ENCODE results near the gene NEK2.
"Not testable (repeated sequence)": the region's sequence is repeated elsewhere in the genome, so short reads cannot be mapped to it uniquely, and the experiment has no call there.

NEK2 gene

GRCh38 chr1:211650904-211651303 is 24.5 kb downstream of the NEK2 start:
- no peak for DNase-seq (ENCODE audit: low read depth in 1 of 2, low spot score in 1 of 2)

DNA sequence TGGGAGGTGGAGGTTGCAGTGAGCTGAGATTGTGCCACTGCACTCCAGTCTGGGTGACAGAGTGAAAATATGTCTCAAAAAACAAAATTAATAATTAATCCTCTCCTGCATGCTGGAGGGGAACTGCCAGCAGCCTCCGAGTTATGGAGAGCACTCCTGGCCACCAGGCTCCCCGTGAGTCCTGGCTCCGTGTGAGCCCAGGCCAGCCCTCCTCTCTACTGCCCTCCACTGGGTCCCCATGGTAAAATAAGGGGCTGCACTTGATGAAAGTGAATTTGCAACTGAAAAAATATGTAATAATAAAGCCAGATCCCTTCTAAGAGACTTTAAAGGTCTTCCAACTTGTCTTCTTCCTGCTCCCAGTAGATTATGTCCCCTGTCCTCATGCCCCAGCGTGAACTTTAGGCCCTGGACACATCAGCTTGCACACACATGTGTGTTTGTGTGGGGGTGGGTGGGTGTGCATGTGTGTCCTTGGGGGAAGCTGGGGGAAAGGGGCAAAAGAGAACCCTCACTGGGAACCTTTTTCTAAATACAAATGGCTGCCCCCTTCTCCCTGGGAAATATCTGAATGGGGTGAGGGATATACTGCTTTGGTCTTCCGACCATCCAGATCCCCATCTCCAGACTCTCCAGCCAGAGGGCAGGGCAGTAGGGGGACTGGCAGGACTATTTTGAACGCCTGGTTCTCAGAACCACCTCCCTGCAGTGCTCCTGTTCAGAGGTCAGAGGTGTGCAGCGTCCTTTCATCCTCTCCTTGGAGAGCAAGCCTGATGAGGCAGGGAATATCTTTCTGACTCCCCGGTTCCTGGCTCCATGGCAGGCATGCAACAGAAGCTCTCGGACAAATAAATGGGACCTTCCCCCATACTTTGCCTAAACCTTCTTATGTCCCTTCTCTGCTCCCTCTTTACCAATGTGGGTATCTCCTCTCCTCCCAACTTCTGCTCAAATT is 26.2 kb downstream of the NEK2 start:
- DNase-seq (ENCODE audit: low read depth in 1 of 2, low spot score in 1 of 2): no peak

GRCh38 chr1:211648336-211648735 is 27.1 kb downstream of the NEK2 start:
- no peak for DNase-seq (ENCODE audit: low read depth in 1 of 2, low spot score in 1 of 2)

DNA sequence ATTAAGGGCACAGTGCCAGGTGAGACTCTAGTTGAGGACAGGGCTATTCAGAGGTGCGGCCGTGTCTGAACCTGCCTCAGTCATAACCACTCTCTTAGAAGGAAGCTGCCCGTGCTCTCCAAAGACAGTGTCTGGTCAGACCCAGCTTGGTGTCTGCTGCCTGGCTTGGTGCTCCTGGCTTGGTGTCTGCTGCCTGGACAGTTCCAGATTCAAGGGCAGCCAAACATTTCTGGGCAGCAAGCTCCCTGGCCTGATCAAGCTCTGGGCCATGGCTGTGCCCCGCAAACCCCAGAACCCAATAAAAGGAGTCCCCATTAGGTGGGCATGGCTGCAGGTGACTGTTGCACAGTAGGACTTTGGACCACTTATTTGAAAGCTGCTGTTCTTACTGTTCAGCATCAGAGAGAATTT is 27.7 kb downstream of the NEK2 start:
- no peak for DNase-seq (ENCODE audit: low read depth in 1 of 2, low spot score in 1 of 2)

GRCh38 chr1:211646566-211646965 is 28.9 kb downstream of the NEK2 start:
- no peak for DNase-seq (ENCODE audit: low read depth in 1 of 2, low spot score in 1 of 2)

DNA sequence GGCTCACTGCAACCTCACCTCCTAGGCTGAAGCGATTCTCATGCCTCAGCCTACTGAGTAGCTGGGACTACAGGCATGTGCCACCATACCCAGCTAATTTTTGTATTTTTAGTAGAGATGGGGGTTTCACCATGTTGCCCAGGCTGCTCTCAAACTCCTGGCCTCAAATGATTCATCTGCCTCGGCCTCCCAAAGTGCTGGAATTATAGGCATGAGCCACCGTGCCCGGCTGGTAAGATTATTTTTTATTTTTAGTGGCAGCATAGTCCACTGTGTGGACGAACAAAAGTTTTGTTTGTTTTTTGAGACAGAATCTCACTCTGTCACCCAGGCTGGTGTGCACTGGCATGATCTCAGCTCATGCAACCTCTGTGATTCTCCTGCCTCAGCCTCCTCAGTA is 29.8 kb downstream of the NEK2 start:
- DNase-seq (ENCODE audit: low read depth in 1 of 2, low spot score in 1 of 2): not testable (repeated sequence)

DNA sequence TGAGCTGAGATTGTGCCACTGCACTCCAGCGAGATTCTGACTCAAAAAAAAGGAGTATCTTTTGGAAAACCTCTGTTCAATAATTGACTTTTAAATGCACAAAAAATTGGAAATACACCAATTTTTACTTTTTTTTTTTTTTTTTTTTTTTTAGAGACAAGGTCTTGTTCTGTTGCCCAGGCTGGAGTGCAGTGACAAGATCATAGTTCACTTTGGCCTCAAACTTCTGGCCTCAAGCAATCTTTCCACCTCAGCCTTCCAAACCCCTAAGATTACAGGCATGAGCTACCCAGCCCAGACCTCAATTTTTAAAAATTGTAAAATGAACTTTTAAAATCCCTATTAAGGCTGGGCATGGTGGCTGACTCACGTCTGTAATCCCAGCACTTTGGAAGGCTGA is 30.8 kb downstream of the NEK2 start:
- no peak for DNase-seq (ENCODE audit: low read depth in 1 of 2, low spot score in 1 of 2)

DNA sequence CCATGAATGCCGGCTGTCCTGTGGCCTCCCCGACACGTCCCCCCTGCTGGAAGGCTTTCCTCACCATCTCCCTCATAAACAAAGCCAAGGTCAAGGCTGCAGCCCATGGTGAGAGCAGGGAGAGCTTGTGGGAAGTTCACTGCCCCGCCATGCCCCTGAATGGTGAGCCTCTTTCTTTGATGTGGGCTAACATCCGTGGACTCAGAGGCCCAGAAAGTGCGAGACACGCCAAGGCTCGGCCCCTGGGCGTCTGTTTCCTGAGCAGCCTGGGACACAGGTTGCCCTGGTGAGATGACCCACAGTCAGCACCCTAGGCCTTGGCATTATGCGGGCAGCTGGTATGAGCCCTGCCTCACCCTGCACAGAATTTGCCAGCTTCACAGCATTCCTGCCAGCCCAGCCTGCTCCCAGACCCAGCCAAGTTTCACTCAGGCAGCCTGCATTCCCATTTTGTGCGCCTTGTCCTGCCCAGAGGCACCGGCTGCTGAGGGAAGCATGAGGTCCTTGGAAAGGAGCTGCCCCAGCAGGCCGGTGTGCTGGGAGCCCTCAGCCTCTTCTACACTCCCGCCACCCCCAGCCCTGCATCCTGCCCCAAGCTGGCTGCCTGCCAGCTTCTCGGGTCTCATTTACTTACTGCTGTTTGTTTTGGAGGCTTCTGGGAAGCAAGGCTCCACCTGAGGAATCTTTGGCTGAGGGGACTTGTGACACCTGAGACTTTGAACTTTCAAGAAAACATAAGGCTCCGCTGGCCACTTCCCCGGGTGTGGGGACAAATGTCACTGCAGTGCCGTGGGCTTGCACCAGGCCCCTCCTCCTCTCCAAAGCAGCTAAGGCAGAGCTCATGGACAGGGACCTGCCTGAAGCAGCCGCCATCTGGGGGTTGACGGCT is 31.9 kb downstream of the NEK2 start:
- DNase-seq (ENCODE audit: low read depth in 1 of 2, low spot score in 1 of 2): no peak

DNA sequence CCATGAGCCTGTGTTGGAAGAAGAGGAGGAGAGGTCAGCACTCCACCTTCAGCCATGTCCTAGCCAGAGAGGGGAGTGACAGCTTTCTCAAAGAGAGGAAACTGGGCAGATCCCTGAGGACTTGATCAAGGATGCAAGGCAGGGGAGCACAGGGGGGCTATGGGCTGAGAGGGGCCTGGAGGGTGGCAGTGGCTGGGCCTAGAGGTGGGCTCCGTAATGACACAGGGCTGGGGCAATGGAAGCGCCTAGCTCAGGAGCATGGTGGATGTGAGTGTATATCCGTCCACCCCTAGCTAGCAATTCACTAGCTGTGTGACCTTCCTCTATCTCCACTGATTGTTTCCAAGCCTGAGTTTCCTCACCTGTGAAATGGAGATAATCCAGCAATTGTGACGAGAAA is 32.6 kb downstream of the NEK2 start:
- no peak for DNase-seq (ENCODE audit: low read depth in 1 of 2, low spot score in 1 of 2)

DNA sequence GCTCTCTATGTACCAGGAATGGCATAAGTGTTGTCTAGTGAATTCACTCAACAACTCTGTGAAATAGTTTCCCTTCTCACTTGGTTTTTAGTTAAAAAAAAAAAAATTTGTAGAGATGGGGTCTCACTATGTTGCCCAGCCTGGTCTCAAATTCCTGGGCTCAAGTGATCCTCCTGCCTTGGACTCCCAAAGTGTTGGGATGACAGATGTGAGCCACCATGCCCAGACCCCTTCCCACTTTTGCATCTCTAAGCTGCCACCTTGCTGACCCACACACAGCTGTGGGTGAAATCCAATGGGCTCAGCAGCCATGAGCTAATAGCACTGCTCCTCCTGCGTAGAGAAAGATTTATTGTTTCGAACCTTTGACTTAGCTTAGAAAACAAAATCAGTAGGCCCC is 33.5 kb downstream of the NEK2 start:
- DNase-seq (ENCODE audit: low read depth in 1 of 2, low spot score in 1 of 2): no peak

GRCh38 chr1:211641044-211641800 is 34.2 kb downstream of the NEK2 start:
- DNase-seq (ENCODE audit: low read depth in 1 of 2, low spot score in 1 of 2): no peak

- no peak for DNase-seq (ENCODE audit: low read depth in 1 of 2, low spot score in 1 of 2)
These were observed 35.2 kb downstream of the NEK2 start for GRCh38 chr1:211640301-211640630.

- DNase-seq (ENCODE audit: low read depth in 1 of 2, low spot score in 1 of 2): no peak
These were observed 35.7 kb downstream of the NEK2 start for GRCh38 chr1:211639475-211640300.

GRCh38 chr1:211638689-211639101 is 36.7 kb downstream of the NEK2 start:
- no peak for DNase-seq (ENCODE audit: low read depth in 1 of 2, low spot score in 1 of 2)

DNA sequence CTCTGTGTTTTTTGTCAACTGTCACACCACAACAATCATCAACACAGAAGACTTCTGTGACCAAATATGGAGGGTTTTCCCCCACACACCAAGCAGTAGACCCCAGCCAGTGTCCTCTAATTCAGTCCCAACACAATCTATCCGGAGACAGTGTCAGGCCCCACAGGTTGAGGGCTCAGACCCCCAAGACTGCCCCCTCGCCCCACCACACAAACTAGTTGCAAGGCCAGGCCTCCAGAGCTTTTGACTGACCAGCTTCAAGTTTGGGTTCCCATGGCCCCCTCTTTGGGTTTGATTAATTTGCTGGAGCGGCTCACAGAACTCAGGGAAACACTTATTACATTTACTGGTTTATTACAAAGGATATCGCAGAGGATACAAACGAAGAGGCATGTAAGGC is 37.2 kb downstream of the NEK2 start:
- DNase-seq (ENCODE audit: low read depth in 1 of 2, low spot score in 1 of 2): no peak

GRCh38 chr1:211637066-211637465 is 38.4 kb downstream of the NEK2 start:
- DNase-seq (ENCODE audit: low read depth in 1 of 2, low spot score in 1 of 2): no peak

- DNase-seq (ENCODE audit: low read depth in 1 of 2, low spot score in 1 of 2): not testable (repeated sequence)
These were observed 38.8 kb downstream of the NEK2 start for GRCh38 chr1:211636575-211637029.

- DNase-seq (ENCODE audit: low read depth in 1 of 2, low spot score in 1 of 2): no peak
These were observed 39.7 kb downstream of the NEK2 start for GRCh38 chr1:211635597-211636205.

GRCh38 chr1:211634931-211635330 is 40.5 kb downstream of the NEK2 start:
- DNase-seq (ENCODE audit: low read depth in 1 of 2, low spot score in 1 of 2): no peak

- DNase-seq (ENCODE audit: low read depth in 1 of 2, low spot score in 1 of 2): no peak
These were observed 41.0 kb downstream of the NEK2 start for GRCh38 chr1:211634461-211634860.

All from stimulated activated CD4-positive, alpha-beta T cell treated with anti-CD3 and anti-CD28 coated beads, Interleukin-15, amount 100 ng/mL, for 1 hour (primary cell).